ENCODE data around the gene ATP8A2. TPM values are rescaled to one million over a fixed set of nuclear protein-coding genes. Genes with fewer than 3 reads are reported as not detected.

Gene ATP8A2
- polyA plus RNA-seq, 4 donors = 5.4 to 6.7 (median 5.7) TPM

- no peak for DNase-seq (ENCODE audit: low read depth in 4 of 4, low spot score in 2 of 4)
Measured at GRCh38 chr13:25977671-25978070, 605.9 kb downstream of the ATP8A2 start.

GRCh38 chr13:25978961-25979360 lies 607.2 kb downstream of the ATP8A2 start:
- DNase-seq (ENCODE audit: low read depth in 4 of 4, low spot score in 2 of 4) = no peak

GRCh38 chr13:25979371-25979770 lies 607.6 kb downstream of the ATP8A2 start:
- DNase-seq (ENCODE audit: low read depth in 4 of 4, low spot score in 2 of 4) = no peak

GRCh38 chr13:25980255-25980654 lies 608.5 kb downstream of the ATP8A2 start:
- DNase-seq (ENCODE audit: low read depth in 4 of 4, low spot score in 2 of 4) = no peak

GRCh38 chr13:25981060-25981459 lies 609.3 kb downstream of the ATP8A2 start:
- DNase-seq (ENCODE audit: low read depth in 4 of 4, low spot score in 2 of 4) = no peak

- no peak for DNase-seq (ENCODE audit: low read depth in 4 of 4, low spot score in 2 of 4)
Measured at GRCh38 chr13:25982907-25983306, 611.1 kb downstream of the ATP8A2 start.

- no peak for DNase-seq (ENCODE audit: low read depth in 4 of 4, low spot score in 2 of 4)
Measured at GRCh38 chr13:25987987-25988386, 616.2 kb downstream of the ATP8A2 start.

- DNase-seq (ENCODE audit: low read depth in 4 of 4, low spot score in 2 of 4) = no peak
Measured at GRCh38 chr13:25988661-25989060, 616.9 kb downstream of the ATP8A2 start.

GRCh38 chr13:25990801-25991200 lies 619.0 kb downstream of the ATP8A2 start:
- no peak for DNase-seq (ENCODE audit: low read depth in 4 of 4, low spot score in 2 of 4)

- DNase-seq (ENCODE audit: low read depth in 4 of 4, low spot score in 2 of 4) = no peak
Measured at GRCh38 chr13:25992076-25992475, 620.3 kb downstream of the ATP8A2 start.

GRCh38 chr13:26007261-26008125 lies 635.7 kb downstream of the ATP8A2 start:
- no peak for DNase-seq (ENCODE audit: low read depth in 4 of 4, low spot score in 2 of 4)

GRCh38 chr13:26010487-26011207 lies 638.9 kb downstream of the ATP8A2 start:
- no peak for DNase-seq (ENCODE audit: low read depth in 4 of 4, low spot score in 2 of 4)

GRCh38 chr13:26011208-26011573 lies 639.4 kb downstream of the ATP8A2 start:
- DNase-seq (ENCODE audit: low read depth in 4 of 4, low spot score in 2 of 4) = no peak

GRCh38 chr13:26011996-26012821 lies 640.4 kb downstream of the ATP8A2 start:
- DNase-seq (ENCODE audit: low read depth in 4 of 4, low spot score in 2 of 4) = no peak

GRCh38 chr13:26012995-26013394 lies 641.2 kb downstream of the ATP8A2 start:
- DNase-seq (ENCODE audit: low read depth in 4 of 4, low spot score in 2 of 4) = no peak

- no peak for DNase-seq (ENCODE audit: low read depth in 4 of 4, low spot score in 2 of 4)
Measured at GRCh38 chr13:26015271-26016125, 643.7 kb downstream of the ATP8A2 start.

GRCh38 chr13:26016189-26016588 lies 644.4 kb downstream of the ATP8A2 start:
- DNase-seq (ENCODE audit: low read depth in 4 of 4, low spot score in 2 of 4) = no peak

GRCh38 chr13:26017196-26017921 lies 645.6 kb downstream of the ATP8A2 start:
- DNase-seq (ENCODE audit: low read depth in 4 of 4, low spot score in 2 of 4) = no peak

GRCh38 chr13:26017932-26018665 lies 646.3 kb downstream of the ATP8A2 start:
- no peak for DNase-seq (ENCODE audit: low read depth in 4 of 4, low spot score in 2 of 4)
